Testis (tissue), 2 donors: ENCODE measurements around the gene GNA14.

Experiments
- CTCF ChIP-seq, 3 experiments: fragments of 450-650 bp in 2 of 3; fragments of 200-600 bp in 1 of 3; sonication (generic) in 1 of 3; IDR thresholded peaks; one replicate each; pipeline ENCODE4 v1.5.1; 2016 to 2019; ENCODE audit warnings: antibody characterized with exemption in 3 of 3, mild to moderate bottlenecking in 2 of 3, moderate library complexity in 1 of 3
- POLR2A ChIP-seq: fragments of 450-650 bp; IDR thresholded peaks from one replicate; pipeline ENCODE4 v1.6.1; 2017; ENCODE audit warnings: antibody characterized with exemption, mild to moderate bottlenecking, moderate library complexity

- TF ChIP-seq POLR2A (no peak), CTCF (IDR thresholded peaks at IDR 0.05) (no peak)
These were observed 61.5 kb downstream of the GNA14 start for GRCh38 chr9:77586591-77586990.
